Stimulated activated CD8-positive, alpha-beta memory T cell treated with anti-CD3 and anti-CD28 coated beads, Interleukin-4, amount 100 ng/mL, for 48 hours (primary cell): ENCODE results near the gene TGFBR3L.

Experiments used
- DNase-seq: peaks from one replicate; pipeline ENCODE4 v3.0.0-alpha.2; 2020

The TGFBR3L gene

GRCh38 chr19:7963566-7963965 lies 48.9 kb downstream of the TGFBR3L start:
- no peak for DNase-seq

- no peak for DNase-seq
Measured at GRCh38 chr19:7965259-7965841, 50.7 kb downstream of the TGFBR3L start.

GRCh38 chr19:7965921-7966665 lies 51.5 kb downstream of the TGFBR3L start:
- DNase-seq: no peak

- no peak for DNase-seq
Measured at GRCh38 chr19:7968008-7968795, 53.6 kb downstream of the TGFBR3L start.
